Measurements from ENCODE around the gene PMCH. TPM values are rescaled to one million over a fixed set of nuclear protein-coding genes. Genes with fewer than 3 reads are reported as not detected.

PMCH gene
- total RNA-seq, 1 donor from 2014 or later = not detected

GRCh38 chr12:102220736-102221135 is 23.1 kb upstream of the PMCH start:
- no peaks in the 10 kb centered on the region for H3K36me3 ChIP-seq
- no peak for TF ChIP-seq CTCF (IDR thresholded peaks at IDR 0.05)
- H3K27me3 ChIP-seq = no peaks in the 10 kb centered on the region
- H3K4me1 ChIP-seq = no peaks in the 10 kb centered on the region
- H3K9me3 ChIP-seq = no peaks in the 10 kb centered on the region
- no peak overlapping the region for H3K4me3 ChIP-seq
- intact Hi-C loops (cut with DNase I) = no loop called here
- H3K27ac ChIP-seq = no peak overlapping the region
- no peak for DNase-seq (ENCODE audit: low spot score in 2 of 2)

- DNase-seq (ENCODE audit: low spot score in 2 of 2) = no peak
- Histone ChIP-seq H3K4me3 (no peak overlapping the region), H3K36me3 (no peaks in the 10 kb centered on the region), H3K27ac (no peak overlapping the region), H3K4me1 (no peaks in the 10 kb centered on the region), H3K9me3 (no peaks in the 10 kb centered on the region), H3K27me3 (no peaks in the 10 kb centered on the region)
- TF ChIP-seq CTCF (IDR thresholded peaks at IDR 0.05) = no peak
- intact Hi-C loops (cut with DNase I) = no loop called here
Measured at GRCh38 chr12:102215992-102216691, 18.5 kb upstream of the PMCH start.

DNA sequence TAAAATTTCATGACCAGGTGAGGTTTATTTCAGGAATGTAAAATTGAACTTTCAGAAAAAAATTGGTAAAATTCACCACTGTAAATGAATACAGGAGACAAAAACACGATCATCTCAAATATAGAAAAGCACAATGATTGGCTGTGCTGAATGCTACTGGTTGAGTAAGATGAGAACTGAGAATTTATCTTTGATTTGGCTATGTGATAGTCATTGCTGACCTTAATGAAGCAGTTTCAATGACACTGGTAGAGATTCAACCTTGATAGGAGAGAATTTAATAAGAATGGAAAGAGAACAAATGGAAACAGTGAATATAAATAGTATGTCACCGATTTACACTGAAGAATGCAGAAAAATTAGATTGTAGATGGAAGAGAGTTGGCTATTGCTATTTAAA is 6.4 kb upstream of the PMCH start:
- intact Hi-C loops (cut with DNase I) = no loop called here
- Histone ChIP-seq H3K36me3 (no peaks in the 10 kb centered on the region), H3K4me3 (no peak overlapping the region), H3K9me3 (peaks cover 0 to 4% of the 10 kb centered on the region in 2 donors), H3K27me3 (no peaks in the 10 kb centered on the region), H3K27ac (no peak overlapping the region), H3K4me1 (no peaks in the 10 kb centered on the region)
- no peak for DNase-seq (ENCODE audit: low spot score in 2 of 2)
- TF ChIP-seq CTCF (IDR thresholded peaks at IDR 0.05) = no peak

DNA sequence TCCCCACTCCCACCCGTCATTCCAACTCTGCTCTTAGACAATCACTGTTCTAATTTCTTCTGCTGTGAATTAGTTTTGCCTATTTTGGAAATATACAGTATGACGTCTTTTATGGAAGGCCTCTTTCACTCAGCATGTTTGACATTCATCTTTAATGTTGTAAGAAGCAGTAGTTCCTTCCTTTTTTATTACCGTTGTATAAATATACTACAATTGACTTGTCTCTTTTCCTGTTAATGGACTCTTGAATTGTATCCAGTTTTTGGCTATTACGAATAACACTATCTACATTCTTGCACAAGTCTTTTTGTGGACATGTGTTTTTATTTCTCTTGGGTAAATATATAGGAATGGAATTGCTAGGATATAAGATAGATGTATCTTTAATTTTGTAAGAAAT is 4.9 kb upstream of the PMCH start:
- H3K36me3 ChIP-seq = no peaks in the 10 kb centered on the region
- DNase-seq (ENCODE audit: low spot score in 2 of 2) = no peak
- no peak overlapping the region for H3K4me3 ChIP-seq
- H3K27me3 ChIP-seq = no peaks in the 10 kb centered on the region
- no peak for TF ChIP-seq CTCF (IDR thresholded peaks at IDR 0.05)
- intact Hi-C loops (cut with DNase I) = no loop called here
- no peak overlapping the region for H3K27ac ChIP-seq
- H3K9me3 ChIP-seq = peaks cover 0 to under 1% of the 10 kb centered on the region in 2 donors
- no peaks in the 10 kb centered on the region for H3K4me1 ChIP-seq

DNA sequence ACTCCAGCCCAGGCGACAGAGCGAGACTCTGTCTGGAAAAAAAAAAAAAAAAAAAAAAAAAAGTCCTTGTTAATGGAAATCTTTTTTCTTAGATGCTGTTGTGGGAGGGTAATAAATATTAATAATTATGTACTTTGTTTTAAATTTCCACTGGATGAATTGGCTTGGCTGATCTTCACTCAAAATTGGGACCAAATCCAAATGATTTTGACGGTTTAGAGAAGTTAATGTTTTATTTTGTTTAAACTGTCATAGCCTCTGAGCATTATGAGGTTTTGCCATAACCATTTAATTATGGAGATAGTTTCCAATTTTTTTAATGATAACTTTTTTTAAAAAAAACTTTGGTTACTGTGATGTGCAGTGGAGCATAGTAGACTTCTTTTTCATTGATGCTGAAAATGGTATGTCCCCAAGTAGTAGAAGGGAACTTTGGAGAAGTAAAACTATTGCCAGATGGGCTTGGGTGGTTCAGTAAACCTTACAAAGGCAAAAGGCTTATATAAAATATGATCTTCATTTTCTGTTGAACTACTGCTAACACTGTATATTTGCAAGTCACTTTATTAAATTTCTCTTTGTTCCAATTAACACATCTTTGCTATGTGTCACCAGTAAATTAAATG is 3.9 kb upstream of the PMCH start:
- no peak overlapping the region for H3K4me3 ChIP-seq
- intact Hi-C loops (cut with DNase I) = no loop called here

More for the DNA sequence above, 3.9 kb upstream of the PMCH start:
- H3K27ac ChIP-seq = no peak overlapping the region
- H3K27me3 ChIP-seq = no peaks in the 10 kb centered on the region
- no peaks in the 10 kb centered on the region for H3K4me1 ChIP-seq
- TF ChIP-seq CTCF (IDR thresholded peaks at IDR 0.05) = no peak
- H3K9me3 ChIP-seq = no peaks in the 10 kb centered on the region
- no peak for DNase-seq (ENCODE audit: low spot score in 2 of 2)
- H3K36me3 ChIP-seq = no peaks in the 10 kb centered on the region

All from ascending aorta (tissue), 2 donors.